IMR-90 (cell line): ENCODE data around the gene PKP4. TPM values are rescaled to one million over a fixed set of nuclear protein-coding genes. Genes with fewer than 3 reads are reported as not detected.

Experiments used
- ATAC-seq: fragments of 200-7000 bp; cut with Tn5 transposase; 2 replicates; pipeline ENCODE4 v1.9.1; 2020; ENCODE audit warnings: low read depth, mild to moderate bottlenecking, moderate library complexity
- BruUV-seq: library from RNA; stranded (reverse); fragments of 400-500 nt; replicated peaks from 2 replicates; lab custom pipeline; 2021; lab: Mats Ljungman, UMichigan
- CTCF ChIA-PET: fragments of 300-600 bp; formaldehyde crosslinking; extraction: SDS; loops from one replicate; lab custom pipeline; 2021; ENCODE audit warnings: antibody characterized with exemption; lab: Yijun Ruan, JAX
- POLR2A ChIA-PET: fragments of 300-600 bp; sonication (Branson Sonifier 250); formaldehyde crosslinking; loops from one replicate; lab custom pipeline; 2022; ENCODE audit warnings: antibody characterized with exemption; ENCODE audit not compliant: unreplicated experiment; lab: Charles Lee
- DNase-seq: peaks from one replicate; pipeline ENCODE4 v3.0.0; 2013
- H2AFZ ChIP-seq: replicated peaks from 2 replicates; pipeline ENCODE3; 2013; ENCODE audit warnings: low read length, mild to moderate bottlenecking; ENCODE audit not compliant: poor library complexity
- H2AK5ac ChIP-seq: 2 replicates; pipeline ENCODE4 v1.6.1; 2013; ENCODE audit warnings: low read depth, low read length, inconsistent platforms
- H2AK9ac ChIP-seq: replicated peaks from 2 replicates; pipeline ENCODE3; 2013; ENCODE audit warnings: mild to moderate bottlenecking, low read depth, low read length, moderate library complexity; ENCODE audit not compliant: poor library complexity
- H2BK120ac ChIP-seq: 2 replicates; pipeline ENCODE4 v1.6.1; 2013; ENCODE audit warnings: low read depth, low read length, inconsistent platforms
- H2BK15ac ChIP-seq: 3 replicates; pipeline ENCODE4 v1.6.1; 2013; ENCODE audit warnings: low read depth, low read length, inconsistent platforms
- H2BK20ac ChIP-seq: 2 replicates; pipeline ENCODE4 v1.6.1; 2013; ENCODE audit warnings: low read depth, mild to moderate bottlenecking, inconsistent platforms, low read length, moderate library complexity
- H2BK5ac ChIP-seq: 2 replicates; pipeline ENCODE4 v1.6.1; 2013; ENCODE audit warnings: mild to moderate bottlenecking, low read depth, low read length, inconsistent platforms; ENCODE audit not compliant: poor library complexity, severe bottlenecking
- H3K14ac ChIP-seq: replicated peaks from 2 replicates; pipeline ENCODE4 v1.6.1; 2013; ENCODE audit warnings: low read depth, low read length, inconsistent platforms
- H3K18ac ChIP-seq: 2 replicates; pipeline ENCODE4 v1.6.1; 2013; ENCODE audit warnings: low read depth, low read length, control low read depth
- H3K23ac ChIP-seq: 2 replicates; pipeline ENCODE4 v1.6.1; 2013; ENCODE audit warnings: low read depth, low read length, inconsistent platforms
- H3K27ac ChIP-seq: 2 replicates; pipeline ENCODE4 v1.5.1; 2013; ENCODE audit warnings: mild to moderate bottlenecking, control low read depth, low read length; ENCODE audit not compliant: insufficient read depth
- H3K27me3 ChIP-seq: 2 replicates; pipeline ENCODE4 v1.6.1; 2013; ENCODE audit warnings: low read length; ENCODE audit not compliant: control insufficient read depth, insufficient read depth
- H3K36me3 ChIP-seq: 2 replicates; pipeline ENCODE4 v1.6.1; 2013; ENCODE audit warnings: low read length, mixed read lengths; ENCODE audit not compliant: control insufficient read depth, insufficient read depth
- H3K4ac ChIP-seq: 2 replicates; pipeline ENCODE4 v1.6.1; 2013; ENCODE audit warnings: low read depth, low read length, inconsistent platforms
- H3K4me1 ChIP-seq: 2 replicates; pipeline ENCODE4 v1.6.1; 2013; ENCODE audit warnings: low read length, mixed read lengths; ENCODE audit not compliant: control insufficient read depth, insufficient read depth
- H3K4me2 ChIP-seq: 2 replicates; pipeline ENCODE4 v1.6.1; 2013; ENCODE audit warnings: low read depth, mild to moderate bottlenecking, control low read depth, low read length, moderate library complexity
- H3K4me3 ChIP-seq: 2 replicates; pipeline ENCODE4 v1.5.1; 2013; ENCODE audit warnings: low read depth, mild to moderate bottlenecking, control low read depth, low read length, moderate library complexity; ENCODE audit not compliant: insufficient read depth
- H3K56ac ChIP-seq: 2 replicates; pipeline ENCODE4 v1.6.1; 2013; ENCODE audit warnings: low read length, inconsistent platforms; ENCODE audit not compliant: insufficient read depth; ENCODE audit errors: extremely low read depth
- H3K79me1 ChIP-seq, 2 experiments: 2 replicates each; pipeline ENCODE4 v1.6.1; 2013; ENCODE audit warnings: low read length in 2 of 2, inconsistent platforms in 1 of 2, low read depth in 1 of 2
- H3K9ac ChIP-seq: 2 replicates; pipeline ENCODE4 v1.6.1; 2013; ENCODE audit warnings: low read depth, low read length, control low read depth
- H3K9me1 ChIP-seq: 2 replicates; pipeline ENCODE4 v1.6.1; 2013; ENCODE audit warnings: low read length, inconsistent platforms; ENCODE audit not compliant: insufficient read depth
- H3K9me3 ChIP-seq: 2 replicates; pipeline ENCODE4 v1.6.1; 2013; ENCODE audit warnings: low read length; ENCODE audit not compliant: control insufficient read depth, insufficient read depth
- H4K20me1 ChIP-seq: 2 replicates; pipeline ENCODE4 v1.6.1; 2013; ENCODE audit warnings: low read length, inconsistent platforms; ENCODE audit not compliant: insufficient read depth
- H4K5ac ChIP-seq: 2 replicates; pipeline ENCODE4 v1.6.1; 2013; ENCODE audit warnings: mild to moderate bottlenecking, low read depth, low read length, control low read depth
- H4K8ac ChIP-seq, 2 experiments: 2 replicates each; pipeline ENCODE4 v1.6.1; 2013; ENCODE audit warnings: low read depth in 2 of 2, low read length in 2 of 2, control low read depth in 1 of 2, inconsistent platforms in 1 of 2
- H4K91ac ChIP-seq: 2 replicates; pipeline ENCODE4 v1.6.1; 2013; ENCODE audit warnings: low read depth, low read length, inconsistent platforms; ENCODE audit not compliant: insufficient read depth
- CEBPB ChIP-seq: IDR thresholded peaks from 2 replicates; pipeline ENCODE4 v1.6.1; 2012; ENCODE audit warnings: low read depth, low read length, improper control_type of control experiment
- CHD1 ChIP-seq: IDR thresholded peaks from 2 replicates; pipeline ENCODE4 v1.6.1; 2012; ENCODE audit warnings: low read depth, low read length, improper control_type of control experiment
- ELK1 ChIP-seq: fragments of 150-350 bp; IDR thresholded peaks from 2 replicates; pipeline ENCODE4 v1.6.1; 2016; ENCODE audit warnings: low read depth, mild to moderate bottlenecking, low read length, moderate library complexity, borderline replicate concordance
- MAZ ChIP-seq: IDR thresholded peaks from 2 replicates; pipeline ENCODE4 v1.6.1; 2012; ENCODE audit warnings: low read depth, mild to moderate bottlenecking, low read length, improper control_type of control experiment, moderate library complexity, borderline replicate concordance
- MXI1 ChIP-seq: IDR thresholded peaks from 2 replicates; pipeline ENCODE4 v1.6.1; 2012; ENCODE audit warnings: low read depth, mild to moderate bottlenecking, low read length, moderate library complexity, borderline replicate concordance
- RFX5 ChIP-seq: IDR thresholded peaks from 2 replicates; pipeline ENCODE4 v1.8.0; 2012; ENCODE audit warnings: low read depth, mild to moderate bottlenecking, low read length, moderate library complexity
- SMC3 ChIP-seq: fragments of 150-350 bp; IDR thresholded peaks from 2 replicates; pipeline ENCODE4 v1.6.1; 2016; ENCODE audit warnings: low read depth, mild to moderate bottlenecking, antibody characterized with exemption, low read length, moderate library complexity
- USF2 ChIP-seq: fragments of 150-350 bp; IDR thresholded peaks from 2 replicates; pipeline ENCODE4 v1.6.1; 2017; ENCODE audit warnings: mild to moderate bottlenecking, antibody characterized with exemption, low read length, low read depth
- WGBS, 2 experiments: methylation state at CpG; one replicate each; pipeline versions ENCODE4 v1.1.5 to v1.1.7; 2013; ENCODE audit warnings: missing lambda C conversion rate in 2 of 2; ENCODE audit not compliant: insufficient read length in 1 of 2; ENCODE audit errors: extremely low coverage in 2 of 2; 5-methylcytosine and 5-hydroxymethylcytosine counted together
- dilution Hi-C: fragments of 300-500 bp; cut with HindIII; formaldehyde crosslinking; loops from one replicate; pipeline ENCODE4 v1.14.3; 2018; ENCODE audit warnings: low sequenced_read_pairs; ENCODE audit not compliant: unreplicated experiment
- in situ Hi-C: fragments of 300-500 bp; cut with MboI; formaldehyde crosslinking; loops from 3 replicates; pipeline ENCODE4 v1.14.3; 2019; ENCODE audit warnings: low sequenced_read_pairs, inconsistent platforms, mixed read lengths
- intact Hi-C: fragments of 100-400 bp; cut with micrococcal nuclease; formaldehyde crosslinking; loops from 2 replicates; pipeline ENCODE4 v1.10.0; 2022
- polyA plus RNA-seq, 3 experiments: library from polyadenylated mRNA; depleted of rRNA; stranded (reverse); fragments of >200 nt; gene quantifications; 2 replicates each; pipeline ENCODE4 v1.2.3, GENCODE V29; 2012; ENCODE audit warnings: low replicate concordance in 1 of 3
- total RNA-seq: library from RNA; depleted of rRNA; stranded (reverse); fragments of >200 nt; gene quantifications from 2 replicates; pipeline ENCODE4 v1.2.3, GENCODE V29; 2012

The PKP4 gene
- total and polyA plus RNA-seq, 2 of the 4 experiments (the other 2 are of a cell fraction): 20.1 to 37.8 TPM

DNA sequence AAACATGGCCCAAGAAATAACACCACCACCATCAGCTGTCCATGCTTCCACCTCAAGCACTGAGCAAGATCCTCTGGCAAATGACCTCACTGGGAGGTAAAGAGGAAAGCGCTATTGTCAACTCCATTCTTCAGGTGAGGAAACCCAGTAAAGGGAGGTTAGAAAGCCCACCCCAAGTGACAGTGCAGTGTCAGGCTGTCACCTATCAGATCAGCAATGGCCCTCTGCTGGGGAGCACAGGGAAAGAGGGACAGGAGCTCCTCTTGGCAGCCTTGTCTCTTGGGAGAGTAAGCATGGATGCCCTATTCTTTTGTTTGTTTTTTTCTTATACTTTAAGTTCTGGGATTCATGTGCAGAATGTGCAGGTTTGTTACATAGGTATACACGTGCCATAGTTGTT is 234.1 kb downstream of the PKP4 start:
- WGBS, 2 experiments: no CpG with 5 or more reads among the region's 2 CpGs
- H3K4me2 ChIP-seq: no peak overlapping the region
- TF ChIP-seq MXI1 (no peak), RFX5 (no peak), USF2 (no peak), CHD1 (no peak), MAZ (no peak), CEBPB (no peak), ELK1 (no peak), SMC3 (no peak)
- H3K4ac ChIP-seq: no peak overlapping the region
- H3K79me1 ChIP-seq: no peaks in the 10 kb centered on the region
- ChIA-PET POLR2A (no interaction called here), CTCF (no interaction called here)
- no peak overlapping the region for H3K27ac ChIP-seq
- H2AFZ ChIP-seq: no peak overlapping the region
- H2BK15ac ChIP-seq: no peak overlapping the region
- no peak overlapping the region for H2AK9ac ChIP-seq
- no peaks in the 10 kb centered on the region for H4K20me1 ChIP-seq
- no peak overlapping the region for H2BK20ac ChIP-seq
- intact Hi-C loops: no loop called here
- H3K9me3 ChIP-seq: no peaks in the 10 kb centered on the region
- no peak overlapping the region for H3K18ac ChIP-seq
- H2BK120ac ChIP-seq: no peak overlapping the region
- DNase-seq (no peak), ATAC-seq (no peak)
- H3K4me1 ChIP-seq: no peaks in the 10 kb centered on the region
- BruUV-seq: no TSS peak
- no peak overlapping the region for H2AK5ac ChIP-seq
- no peak overlapping the region for H4K8ac ChIP-seq
- no peaks in the 10 kb centered on the region for H3K27me3 ChIP-seq
- no peak overlapping the region for H3K9ac ChIP-seq
- H3K9me1 ChIP-seq: no peaks in the 10 kb centered on the region; the same call in 1 of the 2 replicates
- in situ Hi-C loops: no loop called here
- dilution Hi-C loops: no loop called here
- H3K36me3 ChIP-seq: no peaks in the 10 kb centered on the region
- H4K91ac ChIP-seq: no peak overlapping the region
- H3K23ac ChIP-seq: no peak overlapping the region
- no peak overlapping the region for H3K56ac ChIP-seq
- H3K14ac ChIP-seq: no peak overlapping the region
- H2BK5ac ChIP-seq: no peak overlapping the region
- no peak overlapping the region for H4K5ac ChIP-seq
- no peak overlapping the region for H3K4me3 ChIP-seq
